ENCODE data around the gene ADAM22. TPM values are rescaled to one million over a fixed set of nuclear protein-coding genes. Genes with fewer than 3 reads are reported as not detected.

Gene ADAM22
- total and polyA plus RNA-seq, 12 donors, result 2.3 to 35.0 (median 17.0) TPM

- H3K36me3 ChIP-seq (replicated peaks in 1 of 2), result peaks cover 0 to 27% of the 10 kb centered on the region in 2 donors
- no peak for TF ChIP-seq CTCF (IDR thresholded peaks at IDR 0.05)
- peak in 1 of 2 donors; percentile 41 for TF ChIP-seq POLR2A (IDR thresholded peaks at IDR 0.05)
- no peaks in the 10 kb centered on the region for H3K9me3 ChIP-seq (replicated peaks in 1 of 3)
- H3K4me3 ChIP-seq, result peak overlapping the region; percentile 37 to 92 (median 71)
- 1 to 3% (median 2%) methylated on average over 26 to 27 of the region's 27 CpGs for WGBS, 4 donors
- peak; percentile 57 to 81 (median 73) for DNase-seq
- H3K27ac ChIP-seq, result peak overlapping the region in 3 of 5 donors; percentile 87 to 96 (median 88)
- peaks cover 6 to 19% of the 10 kb centered on the region in 2 donors for H3K4me1 ChIP-seq (replicated peaks in 1 of 2)
- intact Hi-C loops (cut with DNase I), result no loop called here
- H3K27me3 ChIP-seq, result no peaks in the 10 kb centered on the region
Measured at GRCh38 chr7:88218836-88219605, 285.0 kb downstream of the ADAM22 start.

GRCh38 chr7:88219781-88220747, 286.0 kb downstream of the ADAM22 start, which contains the start of gene SRI:
Gene SRI, minus strand, starts transcription at chr7:88220038. Its CDS starts 12 bp downstream, at chr7:88220026.
- Histone ChIP-seq H3K27ac (peak within 1 kb of the TSS; percentile 71 to 96 (median 88)), H3K27me3 (no peaks in the 10 kb centered on the region), H3K4me3 (peak within 1 kb of the TSS; percentile 37 to 92 (median 71)), H3K36me3 (replicated peaks in 1 of 2) (peaks cover 0 to 19% of the 10 kb centered on the region in 2 donors), H3K4me1 (replicated peaks in 1 of 2) (peaks cover 6 to 19% of the 10 kb centered on the region in 2 donors), H3K9me3 (replicated peaks in 1 of 3) (no peaks in the 10 kb centered on the region)
- DNase-seq, result peak; percentile 86 to 90 (median 88)
- TF ChIP-seq POLR2A (IDR thresholded peaks at IDR 0.05) (peak; percentile 28 to 81), CTCF (IDR thresholded peaks at IDR 0.05) (peak; percentile 64 to 95 (median 89))
- WGBS, 4 donors, result 0 to 1% (median 0%) methylated on average over 28 to 75 of the region's 75 CpGs
- intact Hi-C loops (cut with DNase I), result no loop called here

GRCh38 chr7:88223265-88223664, 289.2 kb downstream of the ADAM22 start:
- H3K27me3 ChIP-seq, result no peaks in the 10 kb centered on the region
- H3K9me3 ChIP-seq (replicated peaks in 1 of 3), result peaks cover 0 to under 1% (median 0%) of the 10 kb centered on the region in 3 donors
- WGBS, 4 donors, result 95 to 98% (median 97%) methylated on average over 2 of the region's 2 CpGs
- intact Hi-C loops (cut with DNase I), result no loop called here
- H3K27ac ChIP-seq, result no peak overlapping the region
- no peak for DNase-seq
- no peak for TF ChIP-seq POLR2A (IDR thresholded peaks at IDR 0.05)
- no peak for TF ChIP-seq CTCF (IDR thresholded peaks at IDR 0.05)
- peaks cover 5 to 16% of the 10 kb centered on the region in 2 donors for H3K4me1 ChIP-seq (replicated peaks in 1 of 2)
- no peak overlapping the region for H3K4me3 ChIP-seq
- H3K36me3 ChIP-seq (replicated peaks in 1 of 2), result no peaks in the 10 kb centered on the region
